H1 (cell line): ENCODE data around the gene PBX1. TPM values are rescaled to one million over a fixed set of nuclear protein-coding genes. Genes with fewer than 3 reads are reported as not detected.

Experiments
- CTCF ChIA-PET: fragments of 300-600 bp; sonication (Branson Sonifier 250); formaldehyde crosslinking; loops from one replicate; lab custom pipeline; 2021; ENCODE audit not compliant: partially characterized antibody; lab: Charles Lee
- POLR2A ChIA-PET: fragments of 300-600 bp; sonication (Branson Sonifier 250); formaldehyde crosslinking; loops from one replicate; lab custom pipeline; 2021; ENCODE audit warnings: inconsistent platforms; ENCODE audit not compliant: partially characterized antibody; lab: Charles Lee
- DNase-seq, 2 experiments: peaks; one replicate each; pipeline versions ENCODE4 v3.0.0 to v3.0.0-alpha.2; 2010 to 2022; ENCODE audit warnings: low spot score in 2 of 2, low read depth in 1 of 2, mixed read lengths in 1 of 2
- FAIRE-seq: peaks from 2 replicates; lab custom pipeline; 2011; peaks lifted over from hg19 to GRCh38; lab: Jason Lieb, UNC
- H2AFZ ChIP-seq: 2 replicates; pipeline ENCODE4 v1.8.1; 2012; ENCODE audit warnings: low read length, inconsistent platforms
- H2AK5ac ChIP-seq: 2 replicates; pipeline ENCODE4 v1.6.1; 2013; ENCODE audit warnings: low read depth, low read length
- H2BK120ac ChIP-seq: replicated peaks from 2 replicates; pipeline ENCODE3; 2013; ENCODE audit warnings: low read depth, low read length, inconsistent platforms
- H2BK12ac ChIP-seq: 2 replicates; pipeline ENCODE4 v1.6.1; 2013; ENCODE audit warnings: low read depth, low read length
- H2BK15ac ChIP-seq: 2 replicates; pipeline ENCODE4 v1.6.1; 2013; ENCODE audit warnings: low read length
- H2BK20ac ChIP-seq: 2 replicates; pipeline ENCODE4 v1.6.1; 2013; ENCODE audit warnings: low read length
- H2BK5ac ChIP-seq: 2 replicates; pipeline ENCODE4 v1.6.1; 2013; ENCODE audit warnings: low read depth, low read length
- H3K14ac ChIP-seq: 2 replicates; pipeline ENCODE4 v1.6.1; 2013; ENCODE audit warnings: inconsistent platforms; ENCODE audit not compliant: insufficient read length
- H3K18ac ChIP-seq: 2 replicates; pipeline ENCODE4 v1.6.1; 2013; ENCODE audit warnings: low read length; ENCODE audit errors: extremely low read depth
- H3K23ac ChIP-seq: 2 replicates; pipeline ENCODE4 v1.6.1; 2013; ENCODE audit warnings: inconsistent platforms; ENCODE audit not compliant: insufficient read length
- H3K23me2 ChIP-seq: 2 replicates; pipeline ENCODE4 v1.6.1; 2013; ENCODE audit warnings: low read depth, low read length
- H3K27ac ChIP-seq: 2 replicates; pipeline ENCODE4 v1.6.1; 2011; ENCODE audit warnings: low read depth, low read length, inconsistent platforms
- H3K27me3 ChIP-seq, 4 experiments: replicated peaks in 1 of 4; 1 replicate in 1 of 4; 2 replicates in 3 of 4; pipeline versions ENCODE4 v1.6.1 to v1.8.1; 2011 to 2013; ENCODE audit warnings: low read length in 3 of 4, mild to moderate bottlenecking in 3 of 4, inconsistent platforms in 2 of 4, mixed read lengths in 2 of 4, moderate library complexity in 1 of 4; ENCODE audit not compliant: control insufficient read depth in 3 of 4, insufficient read depth in 3 of 4; ENCODE audit errors: extremely low read depth in 1 of 4
- H3K36me3 ChIP-seq, 4 experiments: 2 replicates each; pipeline versions ENCODE4 v1.6.1 to v1.8.1; 2011 to 2013; ENCODE audit warnings: mild to moderate bottlenecking in 4 of 4, low read length in 3 of 4, moderate library complexity in 2 of 4, control low read depth in 1 of 4, inconsistent platforms in 1 of 4; ENCODE audit not compliant: insufficient read depth in 4 of 4, control insufficient read depth in 2 of 4
- H3K4ac ChIP-seq: replicated peaks from 2 replicates; pipeline ENCODE3; 2013; ENCODE audit warnings: low read length, low read depth, mixed read lengths, inconsistent platforms; ENCODE audit not compliant: insufficient read length
- H3K4me1 ChIP-seq, 4 experiments: replicated peaks in 1 of 4; 1 replicate in 1 of 4; 2 replicates in 3 of 4; pipeline versions ENCODE4 v1.6.1 to v1.8.1; 2011 to 2013; ENCODE audit warnings: low read length in 3 of 4, inconsistent platforms in 2 of 4, mixed read lengths in 1 of 4; ENCODE audit not compliant: insufficient read depth in 4 of 4, control insufficient read depth in 3 of 4
- H3K4me2 ChIP-seq, 2 experiments: 2 replicates each; pipeline versions ENCODE4 v1.6.1 to v1.8.1; 2011 to 2013; ENCODE audit warnings: low read depth in 2 of 2, low read length in 2 of 2, control low read depth in 1 of 2, inconsistent platforms in 1 of 2, mild to moderate bottlenecking in 1 of 2; ENCODE audit not compliant: insufficient read depth in 1 of 2
- H3K4me3 ChIP-seq, 4 experiments: fragments of 200-600, 300-600 bp in 1 of 4; sonication (generic), shearing (Covaris generic), sonication (Bioruptor Twin) in 1 of 4; 2 replicates each; pipeline versions ENCODE4 v1.5.1 to v1.8.1; 2011 to 2016; ENCODE audit warnings: low read length in 4 of 4, low read depth in 3 of 4, control low read depth in 2 of 4, inconsistent platforms in 2 of 4, mild to moderate bottlenecking in 2 of 4, mixed read lengths in 1 of 4, moderate library complexity in 1 of 4; ENCODE audit not compliant: insufficient read depth in 2 of 4; ENCODE audit errors: extremely low read depth in 1 of 4
- H3K56ac ChIP-seq: replicated peaks from 2 replicates; pipeline ENCODE3; 2013; ENCODE audit warnings: low read depth, mild to moderate bottlenecking, mixed read lengths, low read length, inconsistent platforms; ENCODE audit not compliant: insufficient read length
- H3K79me1 ChIP-seq: 2 replicates; pipeline ENCODE4 v1.6.1; 2013; ENCODE audit warnings: low read depth, low read length, control low read depth
- H3K79me2 ChIP-seq, 2 experiments: 2 replicates each; pipeline versions ENCODE4 v1.6.1 to v1.8.1; 2012 to 2013; ENCODE audit warnings: low read length in 2 of 2, mild to moderate bottlenecking in 2 of 2, inconsistent platforms in 1 of 2; ENCODE audit not compliant: insufficient read depth in 2 of 2, control insufficient read depth in 1 of 2
- H3K9ac ChIP-seq, 4 experiments: replicated peaks in 1 of 4; 1 replicate in 1 of 4; 2 replicates in 3 of 4; pipeline versions ENCODE4 v1.6.1 to v1.8.1; 2011 to 2013; ENCODE audit warnings: low read depth in 3 of 4, low read length in 3 of 4, control low read depth in 2 of 4, mild to moderate bottlenecking in 2 of 4, moderate library complexity in 2 of 4, inconsistent platforms in 1 of 4; ENCODE audit errors: extremely low read depth in 1 of 4
- H3K9me3 ChIP-seq, 2 experiments: 2 replicates each; pipeline versions ENCODE4 v1.6.1 to v1.8.1; 2012 to 2013; ENCODE audit warnings: mild to moderate bottlenecking in 2 of 2, moderate library complexity in 2 of 2, control low read depth in 1 of 2, inconsistent platforms in 1 of 2, low read depth in 1 of 2, low read length in 1 of 2, mixed read lengths in 1 of 2; ENCODE audit not compliant: insufficient read depth in 2 of 2
- H4K20me1 ChIP-seq, 2 experiments: replicated peaks in 1 of 2; 2 replicates each; pipeline versions ENCODE3 to v1.8.1; 2011 to 2013; ENCODE audit warnings: inconsistent platforms in 2 of 2, low read length in 2 of 2, mild to moderate bottlenecking in 1 of 2; ENCODE audit not compliant: insufficient read depth in 2 of 2, control insufficient read depth in 1 of 2
- H4K5ac ChIP-seq: 2 replicates; pipeline ENCODE4 v1.6.1; 2013; ENCODE audit warnings: low read length, low read depth, mixed read lengths, inconsistent platforms; ENCODE audit not compliant: insufficient read length
- H4K8ac ChIP-seq: 2 replicates; pipeline ENCODE4 v1.8.0; 2013; ENCODE audit warnings: mild to moderate bottlenecking, moderate library complexity, low read length, inconsistent platforms; ENCODE audit not compliant: insufficient read depth; ENCODE audit errors: extremely low read depth
- H4K91ac ChIP-seq: replicated peaks from 2 replicates; pipeline ENCODE3; 2013; ENCODE audit warnings: low read length, mixed read lengths, inconsistent platforms; ENCODE audit not compliant: insufficient read length
- MAFK ChIP-seq: IDR thresholded peaks from 2 replicates; pipeline ENCODE4 v1.6.1; 2012; ENCODE audit warnings: low read depth, mild to moderate bottlenecking, improper control_type of control experiment, low read length
- NANOG ChIP-seq: IDR thresholded peaks from 2 replicates; pipeline ENCODE4 v1.6.1; 2011; ENCODE audit warnings: low read length, low read depth, mild to moderate bottlenecking, inconsistent platforms; ENCODE audit not compliant: insufficient read depth, poor library complexity, severe bottlenecking
- NRF1 ChIP-seq: IDR thresholded peaks from 2 replicates; pipeline ENCODE4 v1.6.1; 2011; ENCODE audit warnings: mild to moderate bottlenecking, low read depth, low read length, improper control_type of control experiment
- RXRA ChIP-seq: IDR thresholded peaks from 2 replicates; pipeline ENCODE4 v1.6.1; 2011; ENCODE audit warnings: low read depth, mild to moderate bottlenecking, low read length, moderate library complexity; ENCODE audit not compliant: insufficient read depth
- whole genome bisulfite sequencing, 2 experiments: shearing (Covaris generic) in 1 of 2; methylation state at CpG; one replicate each; pipeline versions ENCODE4 v1.1.6 to v1.1.7; 2013 to 2015; ENCODE audit warnings: low lambda C conversion rate in 2 of 2, mixed read lengths in 2 of 2, inconsistent platforms in 1 of 2, low coverage in 1 of 2, missing lambda C conversion rate in 1 of 2; ENCODE audit not compliant: insufficient replicate concordance in 2 of 2, insufficient coverage in 1 of 2, insufficient read length in 1 of 2; ENCODE audit errors: extremely low coverage in 1 of 2, missing lambda C conversion rate in 1 of 2; 5-methylcytosine and 5-hydroxymethylcytosine counted together
- polyA plus RNA-seq, 7 experiments: library from polyadenylated mRNA; depleted of rRNA in 3 of 7; stranded (reverse) in 5 of 7; unstranded in 2 of 7; fragments of >200 nt in 5 of 7; fragments of 200-250 nt in 2 of 7; gene quantifications; 1 replicate in 5 of 7; 2 replicates in 1 of 7; 4 replicates in 1 of 7; pipeline versions ENCODE4 v1.2.1 to v1.2.3, GENCODE V29; 2011 to 2013; ENCODE audit warnings: missing spikeins in 2 of 7, mixed read lengths in 2 of 7
- total RNA-seq: library from RNA; stranded (reverse); fragmentation: NEBNext Ultra II Directional; extraction: Animal tissue kit (Norgen Biotek cat#: 25700); gene quantifications from 2 replicates; pipeline ENCODE4 v1.2.1, GENCODE V29; 2021

The PBX1 gene
- total and polyA plus RNA-seq, 2 of the 8 experiments (the other 6 are each of a cell fraction or from before 2014, with no cell fraction given), result 87.4 to 124 TPM

- ChIA-PET CTCF (interaction anchor here (0.8 to 2.0 kb wide), 5 partner anchors 19 to 117 kb away, joined by 3 to 8 read pairs (median 3); no protein-coding TSS in a partner anchor), POLR2A (interaction anchor here (1.0 to 1.4 kb wide), 3 partner anchors 10 to 14 kb away, joined by 3 to 4 read pairs (median 4); no protein-coding TSS in a partner anchor)
- no peak overlapping the region for H2BK12ac ChIP-seq
- no peak overlapping the region for H3K4me3 ChIP-seq
- H2BK20ac ChIP-seq, result no peak overlapping the region
- no peak overlapping the region for H3K23ac ChIP-seq
- H2AK5ac ChIP-seq, result no peak overlapping the region
- H3K18ac ChIP-seq, result no peak overlapping the region
- H3K14ac ChIP-seq, result no peak overlapping the region
- FAIRE-seq (no peak), DNase-seq (no peak)
- peaks cover 3 to 91% of the 10 kb centered on the region in 2 experiments; a peak in 3 of 4 replicates for H3K79me2 ChIP-seq
- H4K91ac ChIP-seq, result no peak overlapping the region
- no peak overlapping the region for H2BK15ac ChIP-seq
- peaks cover 6% of the 10 kb centered on the region; the same call in 1 of the 2 replicates for H3K79me1 ChIP-seq
- no peak overlapping the region for H3K9ac ChIP-seq
- no peak overlapping the region for H3K4me2 ChIP-seq
- 82% methylated on average over 7 of the region's 7 CpGs; no CpG with 5 or more reads in 1 of the 2 experiments for WGBS, 2 experiments
- no peak overlapping the region for H4K8ac ChIP-seq
- no peak overlapping the region for H2AFZ ChIP-seq
- H4K20me1 ChIP-seq, result peaks cover 8 to 14% of the 10 kb centered on the region in 2 experiments
- no peak overlapping the region for H2BK120ac ChIP-seq
- H3K27me3 ChIP-seq, result no peaks in the 10 kb centered on the region
- no peak overlapping the region for H3K56ac ChIP-seq
- no peaks in the 10 kb centered on the region for H3K36me3 ChIP-seq
- H3K4me1 ChIP-seq, result peaks cover 0 to 15% (median 12%) of the 10 kb centered on the region in 4 experiments; a peak in 4 of 7 replicates
- H3K9me3 ChIP-seq, result no peaks in the 10 kb centered on the region
- H2BK5ac ChIP-seq, result no peak overlapping the region
- no peak overlapping the region for H3K4ac ChIP-seq
- H4K5ac ChIP-seq, result no peak overlapping the region
- no peaks in the 10 kb centered on the region for H3K23me2 ChIP-seq
- no peak overlapping the region for H3K27ac ChIP-seq
- TF ChIP-seq RXRA (no peak), NRF1 (no peak), MAFK (no peak), NANOG (no peak)
Measured at GRCh38 chr1:164735315-164736052, 176.5 kb downstream of the PBX1 start.
